Activated naive CD8-positive, alpha-beta T cell (primary cell): Measurements from ENCODE around the gene SEC11A.

Experiments used
- H3K27ac Mint-ChIP-seq: one replicate; pipeline ENCODE4 v1.8.0; 2021; ENCODE audit warnings: mixed read lengths
- H3K27me3 Mint-ChIP-seq: one replicate; pipeline ENCODE4 v1.8.0; 2021; ENCODE audit warnings: mixed read lengths
- H3K36me3 Mint-ChIP-seq: one replicate; pipeline ENCODE4 v1.8.0; 2021; ENCODE audit warnings: mixed read lengths
- H3K4me1 Mint-ChIP-seq: one replicate; pipeline ENCODE4 v1.8.0; 2021; ENCODE audit warnings: low read depth, mixed read lengths
- H3K4me3 Mint-ChIP-seq: one replicate; pipeline ENCODE4 v1.8.0; 2021; ENCODE audit warnings: mild to moderate bottlenecking, mixed read lengths
- H3K9me3 Mint-ChIP-seq: one replicate; pipeline ENCODE4 v1.8.0; 2021; ENCODE audit warnings: low read depth, mixed read lengths

Gene SEC11A

DNA sequence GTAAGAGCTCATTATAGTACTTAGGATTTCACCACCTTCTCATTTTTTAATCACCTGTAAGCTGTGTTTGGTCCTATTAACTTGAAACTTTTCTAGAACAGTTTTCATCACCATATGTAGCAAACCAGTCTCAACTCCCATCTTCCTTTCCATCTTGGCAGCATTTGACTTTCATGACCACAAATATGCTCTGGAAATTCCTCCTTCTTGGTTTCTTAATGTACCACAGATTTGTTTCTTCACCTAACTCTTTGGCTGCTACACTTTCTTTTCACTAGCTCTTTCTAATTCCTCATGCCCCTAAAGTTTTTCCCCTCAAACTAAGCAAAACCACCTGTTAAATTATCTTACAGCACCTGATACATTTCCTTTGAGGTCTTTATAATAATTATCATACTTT, 44.7 kb downstream of the SEC11A start:
- H3K4me3 Mint-ChIP-seq = no peak overlapping the region
- peaks cover 3% of the 10 kb centered on the region for H3K36me3 Mint-ChIP-seq
- peaks cover 17% of the 10 kb centered on the region for H3K4me1 Mint-ChIP-seq
- H3K27ac Mint-ChIP-seq = peak overlapping the region; percentile 51
- no peaks in the 10 kb centered on the region for H3K9me3 Mint-ChIP-seq
- no peaks in the 10 kb centered on the region for H3K27me3 Mint-ChIP-seq

DNA sequence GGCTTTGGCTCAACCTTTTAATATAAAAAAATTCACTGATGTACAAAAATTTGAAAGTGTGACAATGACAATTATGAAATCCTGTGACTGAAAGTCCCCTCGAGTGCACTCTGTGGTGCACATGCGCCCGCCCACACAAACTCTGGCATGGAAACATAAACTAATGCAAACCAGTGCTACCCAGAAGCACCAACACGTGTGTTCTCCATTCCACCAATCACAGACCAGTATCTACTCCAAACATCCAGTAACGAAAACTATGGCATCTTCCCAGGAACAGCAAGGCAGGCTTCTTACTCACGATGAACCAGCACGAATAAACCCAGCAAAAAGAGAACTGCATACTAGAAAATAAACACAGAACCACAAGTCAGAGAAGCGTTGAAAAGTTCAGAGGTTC, 46.2 kb downstream of the SEC11A start:
- peak overlapping the region; percentile 6 for H3K4me3 Mint-ChIP-seq
- H3K4me1 Mint-ChIP-seq = peaks cover 16% of the 10 kb centered on the region
- H3K36me3 Mint-ChIP-seq = peaks cover 3% of the 10 kb centered on the region
- H3K27ac Mint-ChIP-seq = peak overlapping the region; percentile 85
- no peaks in the 10 kb centered on the region for H3K27me3 Mint-ChIP-seq
- no peaks in the 10 kb centered on the region for H3K9me3 Mint-ChIP-seq

DNA sequence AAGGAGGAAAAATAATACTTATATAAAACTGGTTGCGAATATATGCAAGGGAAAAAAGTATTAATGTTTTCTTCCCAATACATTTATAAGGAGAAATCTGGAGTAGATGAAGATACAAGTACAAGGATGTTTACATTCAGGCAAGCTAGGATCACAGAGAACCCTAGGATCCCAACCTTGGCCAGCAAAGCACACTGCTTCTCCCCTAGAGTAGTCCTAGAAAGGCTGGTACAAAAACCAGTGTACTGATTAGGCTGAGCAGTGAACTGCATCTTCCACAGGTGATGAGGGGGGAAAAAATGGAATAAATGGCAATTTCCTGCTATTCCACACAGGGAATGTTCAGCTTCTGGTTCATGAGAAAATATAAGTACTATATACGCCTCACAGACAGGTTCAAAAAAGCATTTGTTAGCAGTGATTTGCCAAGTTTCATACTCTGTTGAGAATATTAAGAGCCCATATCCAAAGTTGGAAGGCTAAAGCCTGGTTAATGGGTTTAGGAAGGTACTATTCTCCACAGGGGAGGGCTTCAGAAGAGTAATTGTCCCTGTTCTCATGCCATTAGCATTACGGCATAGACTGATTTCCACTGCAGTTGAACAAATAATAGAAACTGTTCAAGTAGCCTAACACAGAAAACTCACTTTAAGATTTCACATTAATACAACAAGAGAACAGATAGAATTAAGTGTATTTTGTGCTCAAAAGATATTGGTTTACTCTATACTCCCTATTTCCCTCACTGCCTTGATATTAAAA, 47.5 kb downstream of the SEC11A start:
- Mint-ChIP-seq H3K9me3 (no peaks in the 10 kb centered on the region), H3K27me3 (no peaks in the 10 kb centered on the region), H3K4me3 (peak overlapping the region; percentile 38), H3K4me1 (peaks cover 16% of the 10 kb centered on the region), H3K27ac (peak overlapping the region; percentile 46), H3K36me3 (peaks cover 3% of the 10 kb centered on the region)

DNA sequence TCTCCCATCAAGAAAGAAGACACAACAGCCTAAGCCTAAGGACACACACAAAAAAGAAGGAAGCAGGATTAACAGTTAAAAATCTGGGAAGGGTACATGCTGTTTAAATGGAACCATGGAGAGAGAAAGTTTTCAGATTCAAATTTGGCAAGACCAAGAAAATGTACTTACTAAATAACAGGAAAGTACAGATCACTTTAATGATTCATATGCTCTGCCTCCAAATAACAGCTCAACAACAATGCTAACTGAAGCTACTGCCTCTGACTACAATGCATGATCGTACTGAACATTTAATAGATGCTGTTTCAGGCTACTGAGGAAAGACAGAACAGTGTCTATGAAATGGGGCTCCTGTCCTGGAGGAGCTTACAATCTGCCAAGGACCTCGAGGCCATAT, 49.6 kb downstream of the SEC11A start:
- Mint-ChIP-seq H3K27ac (peak overlapping the region; percentile 70), H3K27me3 (no peaks in the 10 kb centered on the region), H3K4me1 (peaks cover 13% of the 10 kb centered on the region), H3K9me3 (no peaks in the 10 kb centered on the region), H3K36me3 (peaks cover 3% of the 10 kb centered on the region), H3K4me3 (no peak overlapping the region)

DNA sequence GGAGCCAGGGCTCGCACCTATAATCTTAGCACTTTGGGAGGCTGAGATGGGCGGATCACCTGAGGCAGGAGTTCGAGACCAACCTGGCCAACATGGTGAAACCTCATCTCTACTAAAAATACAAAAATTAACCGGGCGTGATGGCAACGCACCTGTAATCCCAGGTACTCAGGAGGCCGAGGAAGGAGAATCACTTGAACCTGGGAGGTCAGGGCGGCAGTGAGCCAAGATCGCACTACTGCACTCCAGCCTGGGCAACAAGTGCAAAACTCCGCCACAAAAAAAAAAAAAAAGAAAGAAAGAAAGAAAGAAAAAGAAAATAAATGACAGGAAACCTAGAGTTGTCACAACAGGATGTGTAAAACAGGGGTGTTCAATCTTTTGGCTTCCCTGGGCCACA, 54.9 kb downstream of the SEC11A start:
- H3K4me3 Mint-ChIP-seq = no peak overlapping the region
- H3K9me3 Mint-ChIP-seq = no peaks in the 10 kb centered on the region
- H3K4me1 Mint-ChIP-seq = peaks cover 15% of the 10 kb centered on the region
- H3K27me3 Mint-ChIP-seq = no peaks in the 10 kb centered on the region
- H3K36me3 Mint-ChIP-seq = no peaks in the 10 kb centered on the region
- H3K27ac Mint-ChIP-seq = no peak overlapping the region

- Mint-ChIP-seq H3K4me1 (peaks cover 17% of the 10 kb centered on the region), H3K36me3 (no peaks in the 10 kb centered on the region), H3K4me3 (peak overlapping the region; percentile 12), H3K27ac (peak overlapping the region; percentile 8), H3K27me3 (no peaks in the 10 kb centered on the region), H3K9me3 (no peaks in the 10 kb centered on the region)
Observed at GRCh38 chr15:84659904-84660781, 55.8 kb downstream of the SEC11A start.

DNA sequence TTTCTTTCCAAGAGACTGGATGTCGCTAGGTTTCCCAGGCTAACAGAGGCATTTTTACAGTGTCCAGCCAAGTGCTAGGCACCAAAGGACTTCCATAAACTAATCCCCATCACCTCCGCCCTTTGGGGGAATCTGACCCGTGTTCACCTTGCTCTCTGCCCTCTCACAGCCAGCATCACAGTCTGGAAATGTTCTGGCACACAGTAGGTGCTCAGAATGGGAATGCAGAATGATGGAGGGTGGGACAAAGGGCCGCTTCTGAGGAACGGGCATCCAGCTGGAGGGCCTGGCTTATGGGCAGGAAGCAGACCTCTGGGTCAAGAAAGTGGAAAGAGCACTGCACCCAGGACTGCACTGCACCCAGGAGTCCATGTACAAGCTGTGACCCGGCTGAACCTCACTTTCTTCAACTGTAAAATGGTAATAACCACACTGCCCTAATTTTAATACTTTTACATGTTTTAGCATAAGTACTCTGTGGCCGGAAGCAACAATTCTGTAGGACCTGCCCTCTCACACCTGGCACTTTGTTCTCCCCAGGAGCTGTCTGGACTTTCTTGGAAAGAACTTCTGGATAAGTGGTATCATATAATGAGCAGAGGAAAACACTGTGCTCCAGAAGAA, 57.0 kb downstream of the SEC11A start:
- Mint-ChIP-seq H3K9me3 (no peaks in the 10 kb centered on the region), H3K27me3 (no peaks in the 10 kb centered on the region), H3K4me3 (peak overlapping the region; percentile 80), H3K4me1 (peaks cover 21% of the 10 kb centered on the region), H3K27ac (peak overlapping the region; percentile 78), H3K36me3 (no peaks in the 10 kb centered on the region)

- H3K4me3 Mint-ChIP-seq = peak within 1 kb of the TSS; percentile 80
- H3K9me3 Mint-ChIP-seq = no peaks in the 10 kb centered on the region
- peak within 1 kb of the TSS; percentile 78 for H3K27ac Mint-ChIP-seq
- H3K4me1 Mint-ChIP-seq = peaks cover 26% of the 10 kb centered on the region
- no peaks in the 10 kb centered on the region for H3K27me3 Mint-ChIP-seq
- no peaks in the 10 kb centered on the region for H3K36me3 Mint-ChIP-seq
Observed at GRCh38 chr15:84658080-84658787, 57.7 kb downstream of the SEC11A start, which contains the start of gene NMB. NMB (minus strand) TSS chr15:84658199; CDS start chr15:84658152, 47 bp downstream.

- Mint-ChIP-seq H3K27ac (peak overlapping the region; percentile 58), H3K9me3 (no peaks in the 10 kb centered on the region), H3K27me3 (no peaks in the 10 kb centered on the region), H3K36me3 (no peaks in the 10 kb centered on the region), H3K4me3 (peak overlapping the region; percentile 78), H3K4me1 (peaks cover 28% of the 10 kb centered on the region)
Observed at GRCh38 chr15:84657748-84658079, 58.2 kb downstream of the SEC11A start.

GRCh38 chr15:84656972-84657371, 59.0 kb downstream of the SEC11A start:
- Mint-ChIP-seq H3K36me3 (peaks cover 3% of the 10 kb centered on the region), H3K9me3 (no peaks in the 10 kb centered on the region), H3K4me1 (peaks cover 33% of the 10 kb centered on the region), H3K4me3 (peak overlapping the region; percentile 78), H3K27ac (no peak overlapping the region), H3K27me3 (no peaks in the 10 kb centered on the region)

GRCh38 chr15:84654689-84655453, 61.1 kb downstream of the SEC11A start:
- Mint-ChIP-seq H3K4me1 (peaks cover 39% of the 10 kb centered on the region), H3K4me3 (peak overlapping the region; percentile 96), H3K27me3 (no peaks in the 10 kb centered on the region), H3K9me3 (no peaks in the 10 kb centered on the region), H3K27ac (peak overlapping the region; percentile 93), H3K36me3 (peaks cover 6% of the 10 kb centered on the region)

DNA sequence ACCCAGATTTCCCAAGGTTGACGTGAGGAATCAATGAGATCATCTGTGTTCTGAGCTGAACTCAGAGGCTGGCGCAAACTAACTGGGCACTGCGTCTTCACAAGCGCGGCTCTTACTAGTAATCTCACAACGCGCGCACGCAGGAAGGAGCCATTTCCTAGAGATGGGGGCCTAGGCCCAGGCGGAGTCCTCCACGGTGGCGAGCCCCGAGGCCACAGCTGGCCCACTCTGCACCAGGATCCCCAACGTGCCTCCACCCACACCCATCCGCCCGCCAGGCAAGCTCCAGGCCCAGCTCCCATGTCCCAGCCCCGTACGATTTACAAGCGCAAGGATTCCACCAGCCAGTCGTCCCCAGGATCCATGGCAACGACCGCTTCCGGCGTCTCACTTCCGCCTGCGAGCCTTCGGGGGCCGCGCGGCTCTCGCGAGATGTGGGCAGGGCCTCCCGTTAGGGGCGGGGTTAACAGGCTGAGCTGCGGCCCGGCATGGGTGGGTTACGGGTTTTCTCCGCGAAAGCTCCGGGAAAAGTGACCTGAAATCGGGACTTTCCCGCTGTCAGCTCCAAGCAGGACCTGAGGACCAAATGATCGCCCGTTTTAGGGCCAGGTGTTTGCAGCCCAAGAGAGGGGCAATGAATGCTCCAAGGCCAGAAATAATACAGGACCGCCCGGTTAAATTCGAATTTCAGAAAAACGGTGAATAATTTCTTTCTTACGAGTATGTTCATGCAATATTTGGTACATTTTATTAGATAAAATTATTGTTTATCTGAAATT, 61.8 kb downstream of the SEC11A start, which contains the start of gene WDR73:
Gene WDR73, minus strand, starts transcription at position 374 of the 779 bp plus-strand sequence. Its CDS starts 9 bp downstream, at position 365.
- Mint-ChIP-seq H3K27ac (peak within 1 kb of the TSS; percentile 93), H3K9me3 (no peaks in the 10 kb centered on the region), H3K4me1 (peaks cover 38% of the 10 kb centered on the region), H3K4me3 (peak within 1 kb of the TSS; percentile 96), H3K27me3 (no peaks in the 10 kb centered on the region), H3K36me3 (peaks cover 6% of the 10 kb centered on the region)

DNA sequence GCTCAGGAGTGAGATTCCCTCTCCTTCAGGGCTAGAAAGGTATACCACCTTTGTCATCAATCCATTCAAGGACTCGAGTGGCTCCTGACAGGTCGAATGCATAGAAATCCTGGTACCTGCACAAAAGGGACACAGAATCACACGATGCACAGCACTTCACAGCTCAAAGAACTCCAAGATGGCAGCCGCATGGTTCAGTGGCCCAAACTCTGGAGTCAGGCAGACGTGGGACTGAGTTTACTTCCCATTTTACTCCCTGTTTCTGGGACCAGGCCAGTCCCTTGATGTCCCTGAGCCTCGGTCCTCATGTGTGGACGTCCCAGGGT, 62.4 kb downstream of the SEC11A start:
- Mint-ChIP-seq H3K9me3 (no peaks in the 10 kb centered on the region), H3K4me3 (peak overlapping the region; percentile 96), H3K27ac (peak overlapping the region; percentile 93), H3K27me3 (no peaks in the 10 kb centered on the region), H3K36me3 (peaks cover 6% of the 10 kb centered on the region), H3K4me1 (peaks cover 35% of the 10 kb centered on the region)
